ENCODE measurements around the gene KREMEN2.
"Not testable (repeated sequence)": the region's sequence is repeated elsewhere in the genome, so short reads cannot be mapped to it uniquely, and the experiment has no call there.

Gene KREMEN2

GRCh38 chr16:2963723-2964474 is at the start of gene KREMEN2:
Gene KREMEN2 (plus strand): TSS chr16:2964275. CDS start chr16:2964521, 246 bp downstream.
- no peak for DNase-seq

- no peak for DNase-seq
These were observed 48.7 kb upstream of the KREMEN2 start for GRCh38 chr16:2915196-2915929.

- DNase-seq, result peak; percentile 42
These were observed 44.4 kb upstream of the KREMEN2 start for GRCh38 chr16:2919511-2920255.

GRCh38 chr16:2923481-2923880 is 40.6 kb upstream of the KREMEN2 start:
- no peak for DNase-seq

GRCh38 chr16:2924901-2925755 is 38.9 kb upstream of the KREMEN2 start:
- DNase-seq, result no peak

- DNase-seq, result no peak
These were observed 38.0 kb upstream of the KREMEN2 start for GRCh38 chr16:2925951-2926649.

GRCh38 chr16:2926650-2926999 is 37.5 kb upstream of the KREMEN2 start:
- DNase-seq, result no peak

GRCh38 chr16:2927010-2927646 is 36.9 kb upstream of the KREMEN2 start:
- peak; percentile 85 for DNase-seq

- not testable (repeated sequence) for DNase-seq
These were observed 35.9 kb upstream of the KREMEN2 start for GRCh38 chr16:2928151-2928550.

GRCh38 chr16:2928796-2929195 is 35.3 kb upstream of the KREMEN2 start:
- no peak for DNase-seq

- DNase-seq, result no peak
These were observed 34.4 kb upstream of the KREMEN2 start for GRCh38 chr16:2929693-2930092.

GRCh38 chr16:2930236-2930635 is 33.8 kb upstream of the KREMEN2 start:
- no peak for DNase-seq

- not testable (repeated sequence) for DNase-seq
These were observed 32.7 kb upstream of the KREMEN2 start for GRCh38 chr16:2931231-2931914.

GRCh38 chr16:2933136-2933535 is 30.9 kb upstream of the KREMEN2 start:
- no peak for DNase-seq

- DNase-seq, result no peak
These were observed 30.4 kb upstream of the KREMEN2 start for GRCh38 chr16:2933701-2934100.

- DNase-seq, result no peak
These were observed 29.6 kb upstream of the KREMEN2 start for GRCh38 chr16:2934450-2934849.

GRCh38 chr16:2936436-2937011 is 27.6 kb upstream of the KREMEN2 start:
- no peak for DNase-seq

GRCh38 chr16:2937170-2937569 is 26.9 kb upstream of the KREMEN2 start:
- DNase-seq, result no peak

- no peak for DNase-seq
These were observed 25.9 kb upstream of the KREMEN2 start for GRCh38 chr16:2938206-2938605.

- no peak for DNase-seq
These were observed 24.1 kb upstream of the KREMEN2 start for GRCh38 chr16:2939968-2940367.

- no peak for DNase-seq
These were observed 22.0 kb upstream of the KREMEN2 start for GRCh38 chr16:2942045-2942444.
